ENCODE data around the gene PDE1C.

GRCh38 chr7:31955021-31955420, 115.2 kb downstream of the PDE1C start:
- TF ChIP-seq, protein P1, sequence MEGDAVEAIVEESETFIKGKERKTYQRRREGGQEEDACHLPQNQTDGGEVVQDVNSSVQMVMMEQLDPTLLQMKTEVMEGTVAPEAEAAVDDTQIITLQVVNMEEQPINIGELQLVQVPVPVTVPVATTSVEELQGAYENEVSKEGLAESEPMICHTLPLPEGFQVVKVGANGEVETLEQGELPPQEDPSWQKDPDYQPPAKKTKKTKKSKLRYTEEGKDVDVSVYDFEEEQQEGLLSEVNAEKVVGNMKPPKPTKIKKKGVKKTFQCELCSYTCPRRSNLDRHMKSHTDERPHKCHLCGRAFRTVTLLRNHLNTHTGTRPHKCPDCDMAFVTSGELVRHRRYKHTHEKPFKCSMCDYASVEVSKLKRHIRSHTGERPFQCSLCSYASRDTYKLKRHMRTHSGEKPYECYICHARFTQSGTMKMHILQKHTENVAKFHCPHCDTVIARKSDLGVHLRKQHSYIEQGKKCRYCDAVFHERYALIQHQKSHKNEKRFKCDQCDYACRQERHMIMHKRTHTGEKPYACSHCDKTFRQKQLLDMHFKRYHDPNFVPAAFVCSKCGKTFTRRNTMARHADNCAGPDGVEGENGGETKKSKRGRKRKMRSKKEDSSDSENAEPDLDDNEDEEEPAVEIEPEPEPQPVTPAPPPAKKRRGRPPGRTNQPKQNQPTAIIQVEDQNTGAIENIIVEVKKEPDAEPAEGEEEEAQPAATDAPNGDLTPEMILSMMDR (IDR thresholded peaks at IDR 0.05), result no peak
- TF ChIP-seq POLR2AphosphoS5 (IDR thresholded peaks at IDR 0.05), result no peak
- no peak for TF ChIP-seq POLR2A (IDR thresholded peaks at IDR 0.05)
- no peak for TF ChIP-seq EP300 (IDR thresholded peaks at IDR 0.05)

Measured in stomach (tissue), 4 donors.